Uterus (tissue), 4 donors: ENCODE data around the gene UTP11. TPM values are rescaled to one million over a fixed set of nuclear protein-coding genes. Genes with fewer than 3 reads are reported as not detected.
"Not testable (repeated sequence)": the region's sequence is repeated elsewhere in the genome, so short reads cannot be mapped to it uniquely, and the experiment has no call there.

Experiments
- DNase-seq, 2 donors: peaks; one replicate each; pipeline ENCODE4 v3.0.0-alpha.2; 2019 to 2020
- H3K27ac ChIP-seq, 2 donors: fragments of 200-600 bp; sonication (generic); 1 replicate in 1 of 2; 2 replicates in 1 of 2; pipeline ENCODE4 v1.5.1; 2016 to 2018
- H3K27me3 ChIP-seq, 2 donors: fragments of 200-600 bp; sonication (generic); one replicate each; pipeline ENCODE4 v1.5.1; 2018 to 2019; ENCODE audit warnings: control low read depth in 1 of 2
- H3K36me3 ChIP-seq, 2 donors: fragments of 200-600 bp; sonication (generic); one replicate each; pipeline ENCODE4 v1.5.1; 2019; ENCODE audit warnings: control low read depth in 1 of 2
- H3K4me1 ChIP-seq, 2 donors: fragments of 200-600 bp; sonication (generic); one replicate each; pipeline ENCODE4 v1.5.1; 2018 to 2019; ENCODE audit warnings: control low read depth in 1 of 2
- H3K4me3 ChIP-seq, 2 donors: fragments of 200-600 bp; sonication (generic); 1 replicate in 1 of 2; 2 replicates in 1 of 2; pipeline ENCODE4 v1.5.1; 2018 to 2019; ENCODE audit warnings: mild to moderate bottlenecking in 1 of 2
- H3K9me3 ChIP-seq, 2 donors: fragments of 200-600 bp; sonication (generic); one replicate each; pipeline ENCODE4 v1.5.1; 2019; ENCODE audit warnings: control low read depth in 1 of 2
- CTCF ChIP-seq, 4 experiments: fragments of 200-600 bp in 2 of 4; fragments of 450-650 bp in 2 of 4; sonication (generic) in 2 of 4; IDR thresholded peaks; one replicate each; pipeline ENCODE4 v1.5.1; 2016 to 2019; ENCODE audit warnings: antibody characterized with exemption in 4 of 4, mild to moderate bottlenecking in 2 of 4, moderate library complexity in 1 of 4
- POLR2A ChIP-seq, 2 donors: fragments of 450-650 bp; IDR thresholded peaks; one replicate each; pipeline ENCODE4 v1.6.1; 2016; ENCODE audit warnings: antibody characterized with exemption in 2 of 2, mild to moderate bottlenecking in 1 of 2, moderate library complexity in 1 of 2
- intact Hi-C: fragments of 100-400 bp; cut with DNase I; formaldehyde crosslinking; loops from one replicate; pipeline ENCODE4 v1.15.1; 2023; ENCODE audit warnings: low total_unique reads
- total RNA-seq, 4 donors: library from RNA; depleted of rRNA in 3 of 4; stranded (reverse); fragments of >200 nt in 3 of 4; gene quantifications; one replicate each; pipeline versions ENCODE4 v1.1.0 to v1.2.4, GENCODE V29; 2014 to 2023
- donor health status: DM: yes; HTN: yes; CAD: no.

The UTP11 gene, protein sequence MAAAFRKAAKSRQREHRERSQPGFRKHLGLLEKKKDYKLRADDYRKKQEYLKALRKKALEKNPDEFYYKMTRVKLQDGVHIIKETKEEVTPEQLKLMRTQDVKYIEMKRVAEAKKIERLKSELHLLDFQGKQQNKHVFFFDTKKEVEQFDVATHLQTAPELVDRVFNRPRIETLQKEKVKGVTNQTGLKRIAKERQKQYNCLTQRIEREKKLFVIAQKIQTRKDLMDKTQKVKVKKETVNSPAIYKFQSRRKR
- total RNA-seq, result 10 to 100 TPM in 3 of 4 donors, 1 to 10 TPM in 1; 8.2 to 60.3 (median 36.9) TPM

- TF ChIP-seq POLR2A (IDR thresholded peaks at IDR 0.05) (peak; percentile 71 to 94), CTCF (IDR thresholded peaks at IDR 0.05) (peak in 1 of 4 experiments; percentile 5)
Measured at GRCh38 chr1:38012363-38013226, at the start of gene UTP11. TSS of gene UTP11 (plus strand) at chr1:38012734. CDS start at chr1:38012803, 69 bp downstream.

DNA sequence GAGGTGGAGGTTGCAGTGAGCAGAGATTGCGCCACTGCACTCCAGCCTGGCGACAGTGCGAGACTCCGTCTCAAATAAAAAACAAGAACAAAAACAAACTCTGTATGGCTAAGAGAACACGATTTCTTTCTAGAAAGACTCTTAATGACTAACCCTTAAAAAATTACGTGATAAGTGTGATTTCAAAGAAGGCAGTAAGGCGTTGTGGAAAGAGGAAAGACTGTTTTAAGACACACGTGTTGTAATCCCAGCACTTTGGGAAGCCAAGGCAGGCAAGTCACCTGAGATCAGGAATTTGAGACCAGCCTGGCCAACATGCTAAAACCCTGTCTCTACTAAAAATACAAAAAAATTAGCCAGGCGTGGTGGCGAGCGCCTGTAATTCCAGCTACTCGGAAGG is 48.4 kb upstream of the UTP11 start:
- H3K27me3 ChIP-seq, H3K4me3 ChIP-seq, intact Hi-C loops, DNase-seq, H3K4me1 ChIP-seq, H3K9me3 ChIP-seq, H3K36me3 ChIP-seq, H3K27ac ChIP-seq: not testable (repeated sequence)

More at GRCh38 chr1:38012363-38013226, at the start of gene UTP11:
- Histone ChIP-seq H3K4me3 (peak within 1 kb of the TSS; percentile 66 to 85), H3K27me3 (no peaks in the 10 kb centered on the region), H3K27ac (peak within 1 kb of the TSS; percentile 89 to 91), H3K4me1 (peaks cover 10 to 12% of the 10 kb centered on the region in 2 donors), H3K9me3 (no peaks in the 10 kb centered on the region), H3K36me3 (no peaks in the 10 kb centered on the region)
- intact Hi-C loops, result no loop called here
- DNase-seq, result peak; percentile 93 to 96

GRCh38 chr1:37965301-37965700 is 47.2 kb upstream of the UTP11 start:
- no peaks in the 10 kb centered on the region for H3K27me3 ChIP-seq
- no peak overlapping the region for H3K4me3 ChIP-seq
- intact Hi-C loops, result no loop called here
- H3K36me3 ChIP-seq, result no peaks in the 10 kb centered on the region
- TF ChIP-seq POLR2A (IDR thresholded peaks at IDR 0.05) (no peak), CTCF (IDR thresholded peaks at IDR 0.05) (no peak)
- H3K9me3 ChIP-seq, result no peaks in the 10 kb centered on the region
- no peak for DNase-seq
- no peak overlapping the region for H3K27ac ChIP-seq
- no peaks in the 10 kb centered on the region for H3K4me1 ChIP-seq

DNA sequence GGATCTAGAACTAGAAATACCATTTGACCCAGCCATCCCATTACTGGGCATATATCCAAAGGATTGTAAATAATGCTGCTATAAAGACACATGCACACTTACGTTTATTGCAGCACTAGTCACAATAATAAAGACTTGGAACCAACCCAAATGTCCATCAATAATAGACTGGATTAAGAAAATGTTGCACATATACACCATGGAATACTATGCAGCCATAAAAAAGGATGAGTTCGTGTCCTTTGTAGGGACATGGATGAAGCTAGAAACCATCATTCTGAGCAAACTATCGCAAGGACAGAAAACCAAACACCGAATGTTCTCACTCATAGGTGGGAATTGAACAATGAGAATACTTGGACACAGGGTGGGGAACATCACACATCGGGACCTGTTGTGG is 38.9 kb upstream of the UTP11 start:
- H3K4me1 ChIP-seq, H3K9me3 ChIP-seq, DNase-seq, H3K36me3 ChIP-seq, H3K27me3 ChIP-seq, H3K4me3 ChIP-seq, intact Hi-C loops, H3K27ac ChIP-seq: not testable (repeated sequence)

- no peaks in the 10 kb centered on the region for H3K27me3 ChIP-seq
- DNase-seq, result no peak
- no peaks in the 10 kb centered on the region for H3K4me1 ChIP-seq
- no peaks in the 10 kb centered on the region for H3K9me3 ChIP-seq
- H3K4me3 ChIP-seq, result no peak overlapping the region
- no peak overlapping the region for H3K27ac ChIP-seq
- no peaks in the 10 kb centered on the region for H3K36me3 ChIP-seq
- intact Hi-C loops, result no loop called here
- TF ChIP-seq POLR2A (IDR thresholded peaks at IDR 0.05) (no peak), CTCF (IDR thresholded peaks at IDR 0.05) (no peak)
Measured at GRCh38 chr1:37974567-37974966, 38.0 kb upstream of the UTP11 start.

DNA sequence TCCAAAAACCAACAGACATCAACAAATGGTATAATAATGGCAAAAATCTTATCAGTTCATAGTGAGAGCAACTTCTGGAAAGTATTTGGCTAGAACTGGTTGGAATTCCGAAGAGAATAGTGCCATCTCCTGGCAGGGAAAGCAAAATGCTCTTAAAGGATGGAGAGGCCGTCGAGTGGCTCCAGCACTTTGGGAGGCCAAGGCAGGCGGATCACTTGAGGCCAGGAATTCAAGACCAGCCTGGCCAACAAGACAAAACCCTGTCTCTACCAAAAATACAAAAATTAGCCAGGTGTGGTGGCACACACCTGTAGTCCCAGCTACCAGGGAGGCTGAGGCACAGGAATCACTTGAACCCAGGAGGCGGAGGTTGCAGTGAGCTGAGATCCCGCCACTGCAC is 37.5 kb upstream of the UTP11 start:
- H3K27me3 ChIP-seq, H3K36me3 ChIP-seq, H3K4me3 ChIP-seq, DNase-seq, H3K4me1 ChIP-seq, H3K9me3 ChIP-seq, intact Hi-C loops, H3K27ac ChIP-seq: not testable (repeated sequence)
- peak in 3 of 4 experiments; percentile 32 to 43 (median 32) for TF ChIP-seq CTCF (IDR thresholded peaks at IDR 0.05)
